PC-9 (cell line): ENCODE data around the gene STH.

ENCODE experiments used
- CTCF ChIP-seq: fragments of 200-600 bp; sonication (generic); conservative IDR thresholded peaks from 2 replicates; pipeline ENCODE4 v1.6.1; 2017; ENCODE audit warnings: mixed run types, antibody characterized with exemption, mild to moderate bottlenecking, moderate library complexity
- EZH2 ChIP-seq: fragments of 200-600 bp; sonication (generic); IDR thresholded peaks from 2 replicates; pipeline ENCODE4 v1.8.0; 2017; ENCODE audit warnings: antibody characterized with exemption, low read depth

GRCh38 chr17:45953561-45953960 lies 45.5 kb upstream of the STH start:
- no peak for TF ChIP-seq CTCF
- TF ChIP-seq EZH2, result no peak
